ENCODE measurements around the gene CLEC9A.

Gene CLEC9A

GRCh38 chr12:10098791-10099190 is 68.3 kb downstream of the CLEC9A start, which contains the start of gene CLEC1A:
CLEC1A (minus strand) TSS chr12:10098985; CDS start chr12:10098922, 63 bp downstream.
- TF ChIP-seq REST (IDR thresholded peaks at IDR 0.05; ENCODE audit: insufficient read depth in 1 of 2, low read depth in 2 of 2, low read length in 2 of 2) (no peak), TAF1 (IDR thresholded peaks at IDR 0.05; ENCODE audit: borderline replicate concordance, insufficient read depth, low read length) (no peak), SIN3A (IDR thresholded peaks at IDR 0.05; ENCODE audit: borderline replicate concordance, insufficient read depth, low read length) (no peak), FOXP2 (optimal IDR thresholded peaks at IDR 0.05; ENCODE audit: borderline replicate concordance, extremely low read depth, extremely low read length, insufficient read depth) (no peak), POLR2AphosphoS5 (IDR thresholded peaks at IDR 0.05; ENCODE audit: low read depth, low read length) (no peak)

GRCh38 chr12:10101042-10101579 is 70.6 kb downstream of the CLEC9A start:
- TF ChIP-seq REST (IDR thresholded peaks at IDR 0.05; ENCODE audit: insufficient read depth in 1 of 2, low read depth in 2 of 2, low read length in 2 of 2) (no peak), SIN3A (IDR thresholded peaks at IDR 0.05; ENCODE audit: borderline replicate concordance, insufficient read depth, low read length) (no peak), POLR2AphosphoS5 (IDR thresholded peaks at IDR 0.05; ENCODE audit: low read depth, low read length) (no peak), TAF1 (IDR thresholded peaks at IDR 0.05; ENCODE audit: borderline replicate concordance, insufficient read depth, low read length) (no peak), FOXP2 (optimal IDR thresholded peaks at IDR 0.05; ENCODE audit: borderline replicate concordance, extremely low read depth, extremely low read length, insufficient read depth) (no peak)

GRCh38 chr12:10101648-10102220 is 71.3 kb downstream of the CLEC9A start:
- no peak for TF ChIP-seq SIN3A (IDR thresholded peaks at IDR 0.05; ENCODE audit: borderline replicate concordance, insufficient read depth, low read length)
- TF ChIP-seq TAF1 (IDR thresholded peaks at IDR 0.05; ENCODE audit: borderline replicate concordance, insufficient read depth, low read length): no peak
- no peak for TF ChIP-seq REST (IDR thresholded peaks at IDR 0.05; ENCODE audit: insufficient read depth in 1 of 2, low read depth in 2 of 2, low read length in 2 of 2)
- TF ChIP-seq POLR2AphosphoS5 (IDR thresholded peaks at IDR 0.05; ENCODE audit: low read depth, low read length): no peak
- TF ChIP-seq FOXP2 (optimal IDR thresholded peaks at IDR 0.05; ENCODE audit: borderline replicate concordance, extremely low read depth, extremely low read length, insufficient read depth): no peak

GRCh38 chr12:10102322-10102721 is 71.8 kb downstream of the CLEC9A start:
- TF ChIP-seq POLR2AphosphoS5 (IDR thresholded peaks at IDR 0.05; ENCODE audit: low read depth, low read length) (no peak), SIN3A (IDR thresholded peaks at IDR 0.05; ENCODE audit: borderline replicate concordance, insufficient read depth, low read length) (no peak), TAF1 (IDR thresholded peaks at IDR 0.05; ENCODE audit: borderline replicate concordance, insufficient read depth, low read length) (no peak), FOXP2 (optimal IDR thresholded peaks at IDR 0.05; ENCODE audit: borderline replicate concordance, extremely low read depth, extremely low read length, insufficient read depth) (no peak), REST (IDR thresholded peaks at IDR 0.05; ENCODE audit: insufficient read depth in 1 of 2, low read depth in 2 of 2, low read length in 2 of 2) (no peak)

All from PFSK-1 (cell line).